ENCODE measurements around the gene TFDP2.

TFDP2 gene

DNA sequence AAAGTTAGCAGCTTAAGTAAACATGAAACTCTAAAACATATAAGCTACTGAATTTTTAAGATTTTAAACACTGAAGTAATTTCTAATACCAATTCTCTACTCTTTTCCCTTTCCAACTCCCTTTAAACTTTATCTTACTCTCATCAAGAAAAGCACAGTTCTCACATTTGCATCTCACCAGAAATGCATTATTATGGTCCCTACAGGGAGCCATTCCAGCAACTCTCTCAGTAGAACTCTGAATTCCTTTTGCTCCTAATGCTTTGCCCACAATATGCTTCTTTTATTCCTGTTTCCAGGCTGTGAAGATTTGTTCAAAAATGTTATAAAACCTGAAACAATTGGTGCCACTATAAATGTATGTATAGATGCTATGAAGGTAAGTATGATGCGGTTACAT, 83.4 kb downstream of the TFDP2 start:
- no peaks in the 10 kb centered on the region for H3K27me3 ChIP-seq (ENCODE audit: insufficient read depth, poor library complexity, severe bottlenecking)
- no peak overlapping the region for H3K27ac ChIP-seq (replicated peaks)
- DNase-seq (ENCODE audit: low read depth in 1 of 2, low spot score in 1 of 2), result no peak
- TF ChIP-seq, protein P1, sequence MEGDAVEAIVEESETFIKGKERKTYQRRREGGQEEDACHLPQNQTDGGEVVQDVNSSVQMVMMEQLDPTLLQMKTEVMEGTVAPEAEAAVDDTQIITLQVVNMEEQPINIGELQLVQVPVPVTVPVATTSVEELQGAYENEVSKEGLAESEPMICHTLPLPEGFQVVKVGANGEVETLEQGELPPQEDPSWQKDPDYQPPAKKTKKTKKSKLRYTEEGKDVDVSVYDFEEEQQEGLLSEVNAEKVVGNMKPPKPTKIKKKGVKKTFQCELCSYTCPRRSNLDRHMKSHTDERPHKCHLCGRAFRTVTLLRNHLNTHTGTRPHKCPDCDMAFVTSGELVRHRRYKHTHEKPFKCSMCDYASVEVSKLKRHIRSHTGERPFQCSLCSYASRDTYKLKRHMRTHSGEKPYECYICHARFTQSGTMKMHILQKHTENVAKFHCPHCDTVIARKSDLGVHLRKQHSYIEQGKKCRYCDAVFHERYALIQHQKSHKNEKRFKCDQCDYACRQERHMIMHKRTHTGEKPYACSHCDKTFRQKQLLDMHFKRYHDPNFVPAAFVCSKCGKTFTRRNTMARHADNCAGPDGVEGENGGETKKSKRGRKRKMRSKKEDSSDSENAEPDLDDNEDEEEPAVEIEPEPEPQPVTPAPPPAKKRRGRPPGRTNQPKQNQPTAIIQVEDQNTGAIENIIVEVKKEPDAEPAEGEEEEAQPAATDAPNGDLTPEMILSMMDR (IDR thresholded peaks at IDR 0.05; ENCODE audit: insufficient read depth, low read length), result no peak
- TF ChIP-seq POLR2AphosphoS5 (IDR thresholded peaks at IDR 0.05; ENCODE audit: low read depth) (no peak), GABPA (IDR thresholded peaks at IDR 0.05; ENCODE audit: low read depth) (no peak), SPI1 (IDR thresholded peaks at IDR 0.05; ENCODE audit: borderline replicate concordance, low read depth) (no peak)
- TF ChIP-seq, protein P2, sequence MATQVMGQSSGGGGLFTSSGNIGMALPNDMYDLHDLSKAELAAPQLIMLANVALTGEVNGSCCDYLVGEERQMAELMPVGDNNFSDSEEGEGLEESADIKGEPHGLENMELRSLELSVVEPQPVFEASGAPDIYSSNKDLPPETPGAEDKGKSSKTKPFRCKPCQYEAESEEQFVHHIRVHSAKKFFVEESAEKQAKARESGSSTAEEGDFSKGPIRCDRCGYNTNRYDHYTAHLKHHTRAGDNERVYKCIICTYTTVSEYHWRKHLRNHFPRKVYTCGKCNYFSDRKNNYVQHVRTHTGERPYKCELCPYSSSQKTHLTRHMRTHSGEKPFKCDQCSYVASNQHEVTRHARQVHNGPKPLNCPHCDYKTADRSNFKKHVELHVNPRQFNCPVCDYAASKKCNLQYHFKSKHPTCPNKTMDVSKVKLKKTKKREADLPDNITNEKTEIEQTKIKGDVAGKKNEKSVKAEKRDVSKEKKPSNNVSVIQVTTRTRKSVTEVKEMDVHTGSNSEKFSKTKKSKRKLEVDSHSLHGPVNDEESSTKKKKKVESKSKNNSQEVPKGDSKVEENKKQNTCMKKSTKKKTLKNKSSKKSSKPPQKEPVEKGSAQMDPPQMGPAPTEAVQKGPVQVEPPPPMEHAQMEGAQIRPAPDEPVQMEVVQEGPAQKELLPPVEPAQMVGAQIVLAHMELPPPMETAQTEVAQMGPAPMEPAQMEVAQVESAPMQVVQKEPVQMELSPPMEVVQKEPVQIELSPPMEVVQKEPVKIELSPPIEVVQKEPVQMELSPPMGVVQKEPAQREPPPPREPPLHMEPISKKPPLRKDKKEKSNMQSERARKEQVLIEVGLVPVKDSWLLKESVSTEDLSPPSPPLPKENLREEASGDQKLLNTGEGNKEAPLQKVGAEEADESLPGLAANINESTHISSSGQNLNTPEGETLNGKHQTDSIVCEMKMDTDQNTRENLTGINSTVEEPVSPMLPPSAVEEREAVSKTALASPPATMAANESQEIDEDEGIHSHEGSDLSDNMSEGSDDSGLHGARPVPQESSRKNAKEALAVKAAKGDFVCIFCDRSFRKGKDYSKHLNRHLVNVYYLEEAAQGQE (IDR thresholded peaks at IDR 0.05; ENCODE audit: insufficient replicate concordance, low read depth), result no peak
- no peak overlapping the region for H3K4me3 ChIP-seq (replicated peaks; ENCODE audit: insufficient read depth, low read length)

DNA sequence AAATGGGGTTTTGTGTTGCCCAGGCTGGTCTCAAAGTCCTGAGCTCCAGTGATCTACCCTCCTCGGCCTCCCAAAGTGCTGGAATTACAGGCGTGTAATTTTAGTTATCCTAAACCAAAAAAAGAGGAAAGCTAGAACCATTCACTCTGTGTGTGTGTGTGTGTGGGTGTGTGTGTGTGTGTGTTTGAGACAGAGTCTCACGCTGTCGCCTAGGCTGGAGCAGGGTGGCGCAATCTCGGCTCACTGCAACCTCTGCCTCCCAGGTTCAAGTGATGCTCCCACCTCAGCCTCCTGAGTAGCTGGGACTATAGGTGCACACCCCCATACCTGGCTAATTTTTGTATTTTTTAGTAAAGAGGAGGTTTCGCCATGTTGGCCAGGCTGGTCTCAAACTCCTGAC, 84.0 kb downstream of the TFDP2 start:
- Histone ChIP-seq H3K4me3 (replicated peaks; ENCODE audit: insufficient read depth, low read length) (no peak overlapping the region), H3K27me3 (ENCODE audit: insufficient read depth, poor library complexity, severe bottlenecking) (no peaks in the 10 kb centered on the region), H3K27ac (replicated peaks) (no peak overlapping the region)
- no peak for TF ChIP-seq POLR2AphosphoS5 (IDR thresholded peaks at IDR 0.05; ENCODE audit: low read depth)
- TF ChIP-seq, protein P2 (IDR thresholded peaks at IDR 0.05; ENCODE audit: insufficient replicate concordance, low read depth), result no peak
- TF ChIP-seq SPI1 (IDR thresholded peaks at IDR 0.05; ENCODE audit: borderline replicate concordance, low read depth), result no peak
- TF ChIP-seq, protein P1 (IDR thresholded peaks at IDR 0.05; ENCODE audit: insufficient read depth, low read length), result no peak
- TF ChIP-seq GABPA (IDR thresholded peaks at IDR 0.05; ENCODE audit: low read depth), result no peak
- DNase-seq (ENCODE audit: low read depth in 1 of 2, low spot score in 1 of 2), result no peak

DNA sequence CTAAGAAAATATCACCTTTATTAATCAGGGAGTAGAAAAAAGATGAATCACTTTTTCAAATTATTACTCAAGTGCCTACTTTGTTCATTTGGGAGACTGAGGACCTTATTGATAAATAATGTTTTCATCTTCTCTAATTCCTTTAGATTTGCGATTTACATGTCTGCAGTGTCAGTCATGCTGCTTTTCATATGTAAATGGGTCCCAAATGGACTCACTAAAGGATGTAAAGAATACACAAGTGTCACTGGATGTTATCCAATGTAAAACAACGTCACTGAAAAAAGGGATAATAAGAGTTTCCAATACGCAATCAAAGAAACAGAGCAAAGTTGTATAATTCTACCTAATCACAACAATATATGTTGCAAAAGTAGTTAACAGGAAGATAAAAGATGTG, 84.9 kb downstream of the TFDP2 start:
- Histone ChIP-seq H3K4me3 (replicated peaks; ENCODE audit: insufficient read depth, low read length) (no peak overlapping the region), H3K27ac (replicated peaks) (no peak overlapping the region), H3K27me3 (ENCODE audit: insufficient read depth, poor library complexity, severe bottlenecking) (no peaks in the 10 kb centered on the region)
- no peak for DNase-seq (ENCODE audit: low read depth in 1 of 2, low spot score in 1 of 2)
- TF ChIP-seq POLR2AphosphoS5 (IDR thresholded peaks at IDR 0.05; ENCODE audit: low read depth) (no peak), SPI1 (IDR thresholded peaks at IDR 0.05; ENCODE audit: borderline replicate concordance, low read depth) (no peak), GABPA (IDR thresholded peaks at IDR 0.05; ENCODE audit: low read depth) (no peak)
- TF ChIP-seq, protein P1 (IDR thresholded peaks at IDR 0.05; ENCODE audit: insufficient read depth, low read length), result no peak
- TF ChIP-seq, protein P2 (IDR thresholded peaks at IDR 0.05; ENCODE audit: insufficient replicate concordance, low read depth), result no peak
